DOHH2 (cell line): ENCODE measurements around the gene ERAP2.
"Not testable (repeated sequence)": the region's sequence is repeated elsewhere in the genome, so short reads cannot be mapped to it uniquely, and the experiment has no call there.

Source experiments
- H3F3A ChIP-seq: fragments of 200-600 bp; sonication (generic), shearing (Covaris generic); 2 replicates; pipeline ENCODE4 v1.6.0; 2016; ENCODE audit warnings: antibody characterized with exemption, mild to moderate bottlenecking; ENCODE audit not compliant: control insufficient read depth, insufficient read depth
- H3K27ac ChIP-seq: fragments of 200-600 bp; sonication (generic); 2 replicates; pipeline ENCODE4 v1.5.1; 2014; ENCODE audit warnings: low read depth, mild to moderate bottlenecking, low read length, moderate library complexity
- H3K27me3 ChIP-seq: fragments of 200-600 bp; sonication (generic); 2 replicates; pipeline ENCODE4 v1.6.1; 2014; ENCODE audit warnings: mild to moderate bottlenecking, low read length, mixed read lengths; ENCODE audit not compliant: control insufficient read depth
- H3K36me3 ChIP-seq: fragments of 200-600 bp; sonication (generic); 2 replicates; pipeline ENCODE4 v1.6.1; 2014; ENCODE audit warnings: mild to moderate bottlenecking, low read length, moderate library complexity, mixed read lengths; ENCODE audit not compliant: control insufficient read depth
- H3K4me1 ChIP-seq: fragments of 200-600 bp; sonication (generic); 2 replicates; pipeline ENCODE4 v1.6.1; 2014; ENCODE audit warnings: mild to moderate bottlenecking, low read length, mixed read lengths; ENCODE audit not compliant: control insufficient read depth
- H3K4me2 ChIP-seq: fragments of 200-600 bp; sonication (generic); 2 replicates; pipeline ENCODE4 v1.6.0; 2014; ENCODE audit warnings: mild to moderate bottlenecking, low read length, moderate library complexity
- H3K4me3 ChIP-seq: fragments of 200-600 bp; sonication (generic); 2 replicates; pipeline ENCODE4 v1.5.1; 2014; ENCODE audit warnings: mild to moderate bottlenecking, low read length, mixed read lengths
- H3K79me2 ChIP-seq: fragments of 200-600 bp; sonication (generic); 2 replicates; pipeline ENCODE4 v1.6.1; 2014; ENCODE audit warnings: mild to moderate bottlenecking, low read length, mixed read lengths; ENCODE audit not compliant: control insufficient read depth
- H3K9me2 ChIP-seq: fragments of 200-600 bp; sonication (generic); replicated peaks from 2 replicates; pipeline ENCODE4 v1.6.1; 2014; ENCODE audit warnings: mild to moderate bottlenecking, low read length, mixed read lengths; ENCODE audit not compliant: control insufficient read depth
- H3K9me3 ChIP-seq: fragments of 200-600 bp; sonication (generic); 2 replicates; pipeline ENCODE4 v1.6.1; 2014; ENCODE audit warnings: antibody characterized with exemption, low read length, mixed read lengths; ENCODE audit not compliant: control insufficient read depth, insufficient read depth
- H4K20me1 ChIP-seq: fragments of 200-600 bp; sonication (generic); 2 replicates; pipeline ENCODE4 v1.6.0; 2014; ENCODE audit warnings: low read depth, mild to moderate bottlenecking, antibody characterized with exemption, low read length, moderate library complexity; ENCODE audit not compliant: control insufficient read depth, insufficient read depth
- CTCF ChIP-seq: fragments of 200-600 bp; sonication (generic); IDR thresholded peaks from one replicate; pipeline ENCODE4 v1.5.1; 2014; ENCODE audit warnings: antibody characterized with exemption, mild to moderate bottlenecking, low read depth, low read length; ENCODE audit not compliant: poor library complexity, severe bottlenecking
- EZH2phosphoT487 ChIP-seq: fragments of 200-600 bp; sonication (generic); IDR thresholded peaks from 2 replicates; pipeline ENCODE4 v1.6.1; 2017; ENCODE audit warnings: borderline replicate concordance, mild to moderate bottlenecking, antibody characterized with exemption, low read length, moderate library complexity, mixed read lengths

ERAP2 gene

GRCh38 chr5:96875791-96876291 lies 459 bp upstream of the ERAP2 start:
- no peaks in the 10 kb centered on the region for H3K79me2 ChIP-seq
- peaks cover 71% of the 10 kb centered on the region for H3K4me1 ChIP-seq
- no peaks in the 10 kb centered on the region for H3K27me3 ChIP-seq
- H3F3A ChIP-seq: peaks cover 22% of the 10 kb centered on the region
- no peaks in the 10 kb centered on the region for H4K20me1 ChIP-seq
- peaks cover 9% of the 10 kb centered on the region for H3K36me3 ChIP-seq
- no peaks in the 10 kb centered on the region for H3K9me3 ChIP-seq
- peak overlapping the region; percentile 78 for H3K4me3 ChIP-seq
- TF ChIP-seq EZH2phosphoT487: no peak
- H3K9me2 ChIP-seq: no peaks in the 10 kb centered on the region
- peak overlapping the region; percentile 59 for H3K4me2 ChIP-seq
- peak overlapping the region; percentile 27 for H3K27ac ChIP-seq

- Histone ChIP-seq H3K4me1 (peaks cover 71% of the 10 kb centered on the region), H3K4me3 (peak overlapping the region; percentile 78), H3K4me2 (peak overlapping the region; percentile 59), H3F3A (peaks cover 18% of the 10 kb centered on the region), H3K27ac (peak overlapping the region; percentile 27), H3K36me3 (peaks cover 12% of the 10 kb centered on the region)
- H4K20me1 ChIP-seq, H3K9me3 ChIP-seq, H3K27me3 ChIP-seq, H3K79me2 ChIP-seq, H3K9me2 ChIP-seq: not testable (repeated sequence)
Measured at GRCh38 chr5:96876977-96877469, 723 bp downstream of the ERAP2 start.

GRCh38 chr5:96879665-96880064 lies 3.4 kb downstream of the ERAP2 start:
- H4K20me1 ChIP-seq: no peaks in the 10 kb centered on the region
- H3K9me2 ChIP-seq: no peaks in the 10 kb centered on the region
- H3K4me3 ChIP-seq: peak overlapping the region; percentile 51; the same call in 1 of the 2 replicates
- peaks cover 16% of the 10 kb centered on the region for H3K36me3 ChIP-seq
- peaks cover 57% of the 10 kb centered on the region for H3K4me1 ChIP-seq
- H3K27me3 ChIP-seq: no peaks in the 10 kb centered on the region
- peaks cover 14% of the 10 kb centered on the region for H3F3A ChIP-seq
- peak overlapping the region; percentile 65 for H3K4me2 ChIP-seq
- TF ChIP-seq CTCF (no peak), EZH2phosphoT487 (no peak)
- H3K27ac ChIP-seq: 0 out of 2 replicates have a peak overlapping the region, but pooled peaks have one; percentile 0
- H3K9me3 ChIP-seq: no peaks in the 10 kb centered on the region
- H3K79me2 ChIP-seq: no peaks in the 10 kb centered on the region

- peak overlapping the region; percentile 39 for H3K27ac ChIP-seq
- no peaks in the 10 kb centered on the region for H3K27me3 ChIP-seq
- peaks cover 24% of the 10 kb centered on the region for H3K36me3 ChIP-seq
- no peak for TF ChIP-seq CTCF
- TF ChIP-seq EZH2phosphoT487: no peak
- H3K4me3 ChIP-seq: peak overlapping the region; percentile 51
- H4K20me1 ChIP-seq: no peaks in the 10 kb centered on the region
- H3K9me2 ChIP-seq: no peaks in the 10 kb centered on the region
- peaks cover 14% of the 10 kb centered on the region for H3F3A ChIP-seq
- peak overlapping the region; percentile 65 for H3K4me2 ChIP-seq
- H3K79me2 ChIP-seq: no peaks in the 10 kb centered on the region
- no peaks in the 10 kb centered on the region for H3K9me3 ChIP-seq
- peaks cover 60% of the 10 kb centered on the region for H3K4me1 ChIP-seq
Measured at GRCh38 chr5:96880444-96881164, 4.3 kb downstream of the ERAP2 start.
